ENCODE data around the gene TMEM143. TPM values are rescaled to one million over a fixed set of nuclear protein-coding genes. Genes with fewer than 3 reads are reported as not detected.
A peak's percentile ranks its signal among the peaks of the same experiment; 100 is the strongest.

TMEM143 gene
- total RNA-seq, 6 donors from 2014 or later = 4.7 to 34.6 (median 16.6) TPM

GRCh38 chr19:48397263-48398101, 33.7 kb upstream of the TMEM143 start:
- Histone ChIP-seq H3K27ac (no peak overlapping the region), H3K36me3 (no peaks in the 10 kb centered on the region), H3K4me1 (peaks cover 22 to 33% (median 30%) of the 10 kb centered on the region in 4 donors), H3K9me3 (no peaks in the 10 kb centered on the region), H3K27me3 (peaks cover 3 to 53% (median 35%) of the 10 kb centered on the region in 4 donors), H3K4me3 (peak overlapping the region in 3 of 4 donors; percentile 41 to 50 (median 46))
- 38 to 40% methylated on average over 22 of the region's 22 CpGs for WGBS, 2 donors
- DNase-seq (no peak), ATAC-seq (ENCODE audit: low FRiP score in 2 of 2) (no peak)
- TF ChIP-seq CTCF (IDR thresholded peaks at IDR 0.05) (no peak), POLR2A (IDR thresholded peaks at IDR 0.05) (no peak), EP300 (IDR thresholded peaks at IDR 0.05) (no peak), POLR2AphosphoS5 (IDR thresholded peaks at IDR 0.05) (no peak)

GRCh38 chr19:48396824-48397176, 33.1 kb upstream of the TMEM143 start:
- WGBS, 2 donors = 56% methylated on average over 2 of the region's 2 CpGs; no CpG with 5 or more reads in 1 of the 2 donors
- DNase-seq (no peak), ATAC-seq (ENCODE audit: low FRiP score in 2 of 2) (no peak)
- Histone ChIP-seq H3K36me3 (no peaks in the 10 kb centered on the region), H3K4me1 (peaks cover 22 to 34% (median 30%) of the 10 kb centered on the region in 4 donors), H3K9me3 (no peaks in the 10 kb centered on the region), H3K27ac (no peak overlapping the region), H3K4me3 (no peak overlapping the region), H3K27me3 (peaks cover 3 to 53% (median 35%) of the 10 kb centered on the region in 4 donors)
- TF ChIP-seq CTCF (IDR thresholded peaks at IDR 0.05) (no peak), POLR2AphosphoS5 (IDR thresholded peaks at IDR 0.05) (no peak), POLR2A (IDR thresholded peaks at IDR 0.05) (no peak), EP300 (IDR thresholded peaks at IDR 0.05) (no peak)

GRCh38 chr19:48396016-48396823, 32.5 kb upstream of the TMEM143 start:
- 58 to 63% methylated on average over 23 to 24 of the region's 24 CpGs for WGBS, 2 donors
- H3K36me3 ChIP-seq = no peaks in the 10 kb centered on the region
- no peaks in the 10 kb centered on the region for H3K9me3 ChIP-seq
- ATAC-seq (ENCODE audit: low FRiP score in 2 of 2) = no peak
- DNase-seq = no peak
- peaks cover 22 to 38% (median 30%) of the 10 kb centered on the region in 4 donors for H3K4me1 ChIP-seq
- H3K27ac ChIP-seq = no peak overlapping the region
- H3K27me3 ChIP-seq = peaks cover 3 to 53% (median 35%) of the 10 kb centered on the region in 4 donors
- TF ChIP-seq POLR2A (IDR thresholded peaks at IDR 0.05) (no peak), CTCF (IDR thresholded peaks at IDR 0.05) (no peak), EP300 (IDR thresholded peaks at IDR 0.05) (no peak), POLR2AphosphoS5 (IDR thresholded peaks at IDR 0.05) (no peak)
- no peak overlapping the region for H3K4me3 ChIP-seq

- Histone ChIP-seq H3K27me3 (peaks cover 3 to 53% (median 35%) of the 10 kb centered on the region in 4 donors), H3K36me3 (no peaks in the 10 kb centered on the region), H3K27ac (no peak overlapping the region), H3K4me3 (no peak overlapping the region), H3K9me3 (no peaks in the 10 kb centered on the region), H3K4me1 (peaks cover 22 to 40% (median 30%) of the 10 kb centered on the region in 4 donors)
- WGBS, 2 donors = 28 to 29% methylated on average over 8 to 9 of the region's 9 CpGs
- no peak for DNase-seq
- ATAC-seq (ENCODE audit: low FRiP score in 2 of 2) = no peak
- TF ChIP-seq POLR2AphosphoS5 (IDR thresholded peaks at IDR 0.05) = no peak
- TF ChIP-seq EP300 (IDR thresholded peaks at IDR 0.05) = no peak
- TF ChIP-seq POLR2A (IDR thresholded peaks at IDR 0.05) = no peak
- no peak for TF ChIP-seq CTCF (IDR thresholded peaks at IDR 0.05)
Observed at GRCh38 chr19:48395499-48395898, 31.8 kb upstream of the TMEM143 start.

All from upper lobe of left lung (tissue), 6 donors.